HUDEP-2 (cell line): ENCODE results near the gene ECI1.

ENCODE experiments used
- DNase-seq, 76 experiments: peaks; one replicate each; lab custom pipeline; 2025; ENCODE audit not compliant: unreplicated experiment in 76 of 76; lab: John Stamatoyannopoulos, UW

Gene ECI1

DNA sequence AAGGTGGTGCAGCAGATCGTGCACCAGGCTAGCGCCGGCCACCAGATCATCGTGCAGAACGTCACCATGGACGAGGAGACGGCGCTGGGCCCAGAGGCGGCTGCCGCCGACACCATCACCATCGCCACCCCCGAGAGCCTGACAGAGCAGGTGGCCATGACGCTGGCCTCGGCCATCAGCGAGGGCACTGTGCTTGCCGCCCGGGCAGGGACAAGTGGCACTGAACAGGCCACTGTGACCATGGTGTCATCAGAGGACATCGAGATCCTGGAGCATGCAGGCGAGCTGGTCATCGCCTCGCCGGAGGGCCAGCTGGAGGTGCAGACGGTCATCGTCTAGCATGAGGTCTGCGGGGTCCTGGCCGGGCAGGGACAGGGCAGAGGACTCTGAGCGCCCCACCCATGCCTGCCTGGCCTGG, 16.1 kb downstream of the ECI1 start:
- DNase-seq: no peak

DNA sequence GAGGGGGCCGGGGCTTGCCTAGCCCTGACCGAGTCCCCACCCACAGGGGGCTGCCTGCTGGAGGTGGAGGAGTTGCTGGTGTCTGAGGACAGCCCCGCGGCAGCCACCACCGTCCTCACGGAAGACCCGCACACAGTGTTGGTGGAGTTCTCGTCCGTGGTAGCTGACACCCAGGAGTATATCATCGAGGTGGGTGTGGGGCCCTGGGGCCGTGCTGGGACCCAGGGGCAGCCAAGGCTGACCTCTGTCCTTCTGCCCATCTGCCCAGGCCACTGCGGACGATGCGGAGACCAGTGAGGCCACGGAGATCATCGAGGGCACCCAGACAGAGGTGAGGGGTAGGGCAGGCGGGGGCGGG, 16.6 kb downstream of the ECI1 start:
- DNase-seq: no peak

DNA sequence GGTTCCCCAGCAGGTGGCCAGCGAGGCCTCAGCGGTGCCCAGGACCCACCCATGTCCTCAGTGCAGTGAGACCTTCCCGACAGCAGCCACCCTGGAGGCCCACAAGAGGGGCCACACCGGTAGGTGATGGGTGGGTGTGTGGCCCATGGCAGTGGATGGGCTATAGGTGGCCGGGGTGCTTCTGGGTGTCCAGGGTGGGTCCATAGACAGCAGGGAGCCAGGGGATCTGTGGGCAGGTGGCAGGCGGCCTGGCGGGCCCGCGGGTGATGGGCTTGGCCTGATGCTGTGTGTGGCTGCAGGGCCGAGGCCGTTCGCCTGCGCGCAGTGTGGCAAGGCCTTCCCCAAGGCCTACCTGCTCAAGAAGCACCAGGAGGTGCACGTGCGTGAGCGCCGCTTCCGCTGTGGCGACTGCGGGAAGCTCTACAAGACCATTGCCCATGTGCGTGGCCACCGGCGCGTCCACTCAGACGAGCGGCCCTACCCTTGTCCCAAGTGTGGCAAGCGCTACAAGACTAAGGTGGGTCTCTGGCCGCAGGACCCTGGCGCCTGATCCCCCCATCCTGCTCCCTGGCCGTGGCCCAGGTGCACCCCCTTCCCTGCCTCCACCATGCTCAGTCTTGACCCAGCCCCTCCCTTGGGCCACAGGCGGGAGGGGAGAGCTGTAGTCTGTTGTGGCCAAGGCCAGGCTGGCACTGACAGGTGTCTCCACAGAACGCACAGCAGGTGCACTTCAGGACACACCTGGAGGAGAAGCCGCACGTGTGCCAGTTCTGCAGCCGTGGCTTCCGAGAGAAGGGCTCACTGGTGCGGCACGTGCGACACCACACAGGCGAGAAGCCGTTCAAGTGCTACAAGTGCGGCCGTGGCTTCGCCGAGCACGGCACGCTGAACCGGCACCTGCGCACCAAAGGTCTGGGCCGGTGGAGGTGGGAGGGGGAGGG, 17.2 kb downstream of the ECI1 start:
- no peak for DNase-seq

DNA sequence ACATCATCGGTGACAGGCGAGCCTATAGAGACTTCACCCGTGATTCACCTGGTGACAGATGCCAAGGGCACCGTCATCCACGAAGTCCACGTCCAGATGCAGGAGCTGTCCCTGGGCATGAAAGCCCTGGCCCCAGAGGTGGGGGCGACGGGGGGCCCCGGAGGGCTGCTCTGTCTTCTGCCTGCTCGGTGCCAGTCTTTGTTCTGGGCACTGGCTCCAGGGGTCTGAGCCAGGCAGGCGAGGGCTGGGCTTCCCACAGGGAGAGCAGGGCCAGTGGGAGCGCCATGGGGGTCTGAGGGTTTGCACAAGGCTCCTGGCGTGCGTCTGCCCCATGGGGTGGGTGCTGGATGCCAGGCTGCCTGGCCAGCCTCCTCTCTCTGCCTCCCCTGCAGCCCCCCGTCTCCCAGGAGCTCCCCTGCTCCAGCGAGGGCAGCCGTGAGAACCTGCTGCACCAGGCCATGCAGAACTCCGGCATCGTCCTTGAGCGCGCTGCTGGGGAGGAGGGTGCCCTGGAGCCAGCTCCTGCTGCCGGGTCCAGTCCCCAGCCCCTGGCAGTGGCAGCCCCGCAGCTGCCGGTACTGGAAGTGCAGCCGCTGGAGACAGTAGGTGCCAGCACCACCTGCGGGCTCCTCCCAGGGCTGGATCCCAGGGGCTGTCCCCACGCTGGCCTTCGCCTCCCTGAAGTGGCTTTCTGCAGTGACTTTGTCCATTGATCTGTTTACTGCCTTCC, 18.2 kb downstream of the ECI1 start:
- DNase-seq: no peak

DNA sequence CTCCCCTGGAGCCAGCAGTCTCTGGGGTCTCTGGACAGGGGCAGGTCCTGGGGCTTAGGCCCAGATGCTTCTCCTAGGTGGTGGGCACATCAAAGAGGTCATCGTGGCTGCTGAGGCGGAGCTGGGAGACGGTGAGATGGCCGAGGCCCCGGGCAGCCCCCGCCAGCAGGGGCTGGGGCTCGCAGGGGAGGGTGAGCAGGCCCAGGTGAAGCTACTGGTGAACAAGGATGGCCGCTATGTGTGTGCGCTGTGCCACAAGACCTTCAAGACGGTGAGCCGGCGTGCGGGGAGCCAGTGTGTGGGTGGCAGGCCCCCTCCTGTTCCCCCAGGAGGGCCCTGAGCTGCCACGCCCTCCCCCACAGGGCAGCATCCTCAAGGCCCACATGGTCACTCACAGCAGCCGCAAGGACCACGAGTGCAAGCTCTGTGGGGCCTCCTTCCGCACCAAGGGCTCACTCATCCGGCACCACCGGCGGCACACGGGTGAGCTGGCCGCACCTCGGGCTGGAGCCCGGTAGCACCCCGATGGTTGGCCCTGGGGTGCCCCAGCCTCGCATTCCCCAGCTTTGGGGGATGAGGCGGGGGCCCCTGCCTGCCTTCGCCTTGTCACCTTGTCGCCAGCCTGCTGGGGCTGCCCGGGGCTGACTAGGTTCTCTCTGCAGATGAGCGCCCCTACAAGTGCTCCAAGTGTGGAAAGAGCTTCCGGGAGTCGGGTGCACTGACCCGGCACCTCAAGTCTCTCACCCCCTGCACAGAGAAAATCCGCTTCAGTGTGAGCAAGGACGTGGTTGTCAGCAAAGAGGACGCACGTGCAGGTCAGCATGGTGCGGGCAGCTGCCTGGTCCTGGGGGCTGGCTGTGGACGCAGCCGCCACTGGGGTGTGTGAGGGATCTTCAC, 19.0 kb downstream of the ECI1 start:
- DNase-seq: no peak

DNA sequence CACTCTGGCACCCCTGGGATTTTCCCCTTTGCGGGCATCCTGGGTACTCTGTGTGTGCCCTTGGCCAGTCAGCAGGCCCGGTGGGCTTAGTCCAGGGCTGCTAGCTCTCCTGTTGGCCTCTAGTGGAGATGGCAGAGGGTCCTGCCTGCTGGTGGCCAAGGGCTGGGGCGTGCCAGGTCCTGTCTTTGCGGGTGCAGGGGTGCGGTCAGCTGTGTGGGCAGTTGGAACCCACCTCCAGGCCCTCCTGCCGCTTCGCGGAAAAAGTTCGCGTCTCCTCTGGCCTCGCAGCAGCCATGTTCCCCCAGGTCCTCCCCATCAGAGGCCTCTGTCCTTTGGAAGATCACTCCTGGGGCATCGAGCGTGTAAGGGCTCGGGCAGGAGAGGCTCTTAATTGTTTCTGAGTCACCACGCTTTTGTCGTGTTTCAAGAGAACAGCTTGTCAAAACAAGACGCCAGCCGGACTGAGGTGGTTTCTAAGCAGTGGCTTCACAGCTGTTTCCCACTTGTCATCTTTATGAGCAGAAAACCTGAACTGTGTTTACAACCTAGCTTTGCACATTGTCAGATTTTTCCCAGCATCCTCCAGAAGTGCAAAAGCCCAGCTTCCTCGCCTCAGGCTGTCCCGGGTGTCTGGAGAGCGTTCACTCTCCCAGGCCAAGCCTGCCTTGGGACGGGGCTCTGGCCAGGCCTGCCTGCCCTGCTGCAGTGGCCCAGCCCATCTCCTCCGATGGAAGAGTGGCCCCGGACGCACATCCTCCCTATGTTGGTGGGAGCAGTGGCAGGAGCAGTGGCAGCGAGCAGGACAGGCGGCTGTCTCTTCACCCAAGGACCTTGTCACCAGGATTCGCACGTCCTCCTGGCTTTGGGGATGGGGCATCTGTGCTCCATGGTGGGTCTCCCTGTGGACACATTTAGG, 20.1 kb downstream of the ECI1 start:
- no peak for DNase-seq

DNA sequence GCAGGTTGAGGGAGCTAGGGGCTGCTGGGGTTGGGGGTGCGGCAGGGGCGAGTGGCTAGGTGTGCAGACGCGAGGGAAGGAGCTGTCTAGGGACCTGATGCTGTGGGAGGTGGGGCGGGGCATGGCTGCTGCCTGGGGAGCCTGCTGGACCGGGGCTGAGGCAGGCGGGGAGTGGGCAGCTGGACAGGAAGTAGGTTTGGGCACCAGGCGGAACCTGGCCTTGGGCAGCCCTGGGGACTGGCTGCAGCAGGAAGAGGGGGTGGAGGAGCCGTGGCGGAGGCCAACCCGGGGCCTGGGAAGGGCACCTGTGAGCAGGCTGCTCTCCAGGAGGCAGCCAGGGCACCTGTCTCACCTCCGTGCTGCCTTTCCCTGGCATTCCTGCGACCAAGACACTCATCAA, 21.0 kb downstream of the ECI1 start:
- no peak for DNase-seq

DNA sequence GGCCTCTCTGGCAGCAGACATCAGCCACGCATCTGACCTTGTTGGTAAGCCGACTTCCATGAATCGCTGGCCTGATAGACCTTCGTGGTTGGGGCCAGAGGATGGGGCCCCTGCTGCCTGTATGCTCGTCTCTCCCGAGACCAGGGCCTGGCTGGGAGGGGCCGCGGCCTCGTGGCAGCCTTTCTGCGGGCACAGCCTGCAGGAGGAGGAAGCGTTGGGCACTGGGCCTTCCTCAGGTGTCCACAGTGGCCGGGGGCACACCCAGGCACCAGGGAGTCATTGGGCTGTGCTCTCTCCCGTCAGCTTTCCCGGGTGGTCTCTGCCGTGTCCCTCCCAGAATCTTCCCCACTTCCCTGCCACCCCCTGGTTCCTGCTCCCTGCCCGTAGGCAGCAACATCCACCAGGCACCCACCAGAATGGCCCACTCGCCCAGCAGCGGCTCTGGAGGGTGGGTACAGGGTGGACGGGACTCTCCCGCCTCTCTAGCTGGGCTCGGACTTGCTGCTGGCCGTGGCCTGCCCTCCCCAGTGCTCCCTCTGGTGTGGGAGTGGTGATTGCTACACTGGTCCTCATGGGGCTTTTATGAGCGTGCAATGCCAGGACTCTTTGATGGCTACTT, 21.6 kb downstream of the ECI1 start:
- no peak for DNase-seq

DNA sequence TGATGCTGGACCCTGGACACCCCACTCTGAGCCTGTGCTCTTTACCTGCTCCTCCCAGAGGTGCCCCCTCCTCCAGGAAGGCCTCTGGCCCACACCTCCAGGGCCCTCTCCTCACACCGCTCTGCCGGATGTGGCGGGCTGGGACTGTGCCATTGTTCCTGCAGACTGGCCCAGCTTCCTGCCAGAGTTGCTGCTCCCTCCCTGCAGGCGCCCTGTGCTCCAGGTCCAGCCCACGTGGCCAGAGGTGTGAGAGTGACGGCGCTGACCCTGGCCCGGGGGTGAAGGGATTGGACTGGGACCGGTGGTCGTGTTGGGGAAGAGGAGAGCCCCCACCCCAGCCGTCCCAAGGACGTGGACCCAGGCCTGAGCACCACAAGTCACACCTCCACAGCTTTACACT, 22.3 kb downstream of the ECI1 start:
- no peak for DNase-seq

DNA sequence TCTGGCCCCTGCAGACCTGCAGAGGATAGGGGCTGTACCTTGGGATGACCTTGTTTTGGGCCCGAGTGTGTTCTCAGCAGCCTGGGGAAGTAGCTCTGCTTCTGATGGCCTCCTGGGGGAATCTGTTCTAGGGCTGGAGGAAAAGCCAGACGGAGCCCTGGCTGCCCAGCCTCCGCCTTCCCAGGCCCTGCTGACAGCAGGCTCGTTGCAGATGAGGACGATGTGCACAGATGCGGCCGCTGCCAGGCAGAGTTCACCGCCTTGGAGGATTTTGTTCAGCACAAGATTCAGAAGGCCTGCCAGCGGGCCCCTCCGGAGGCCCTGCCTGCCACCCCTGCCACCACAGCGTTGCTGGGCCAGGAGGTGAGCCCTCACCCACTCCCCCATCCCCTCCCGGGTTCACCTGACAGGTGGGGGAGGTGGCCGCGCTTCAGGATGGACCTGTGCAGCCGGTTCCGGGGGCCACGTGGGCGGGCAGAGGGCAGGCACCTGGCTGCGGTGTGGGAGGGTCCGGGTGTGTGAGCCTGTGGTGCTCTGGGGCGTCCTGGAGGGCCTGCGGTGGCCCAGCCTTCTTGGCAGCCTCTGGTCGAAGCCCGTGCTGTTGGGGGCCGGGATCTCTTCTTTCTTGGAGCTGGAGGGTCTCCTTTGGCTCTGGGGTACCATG, 23.1 kb downstream of the ECI1 start:
- no peak for DNase-seq

DNA sequence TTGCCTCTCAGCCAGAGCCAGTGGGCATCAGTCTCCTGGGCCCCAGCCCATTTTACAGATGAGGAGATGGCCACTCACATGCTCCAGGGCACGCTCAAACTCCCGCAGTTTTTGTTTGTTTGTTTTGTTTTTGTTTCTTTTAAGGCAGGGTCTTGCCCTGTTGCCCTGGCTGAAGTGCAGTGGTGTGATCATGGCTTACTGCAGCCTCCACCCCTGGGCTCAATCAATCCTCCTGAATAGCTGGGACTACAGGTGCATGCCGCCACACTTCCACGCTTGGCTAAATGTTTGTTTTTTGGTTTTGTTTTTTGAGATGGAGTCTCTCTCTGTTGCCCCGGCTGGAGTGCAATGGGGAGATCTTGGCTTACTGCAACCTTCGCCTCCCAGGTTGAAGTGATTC, 24.5 kb downstream of the ECI1 start:
- no peak for DNase-seq

DNA sequence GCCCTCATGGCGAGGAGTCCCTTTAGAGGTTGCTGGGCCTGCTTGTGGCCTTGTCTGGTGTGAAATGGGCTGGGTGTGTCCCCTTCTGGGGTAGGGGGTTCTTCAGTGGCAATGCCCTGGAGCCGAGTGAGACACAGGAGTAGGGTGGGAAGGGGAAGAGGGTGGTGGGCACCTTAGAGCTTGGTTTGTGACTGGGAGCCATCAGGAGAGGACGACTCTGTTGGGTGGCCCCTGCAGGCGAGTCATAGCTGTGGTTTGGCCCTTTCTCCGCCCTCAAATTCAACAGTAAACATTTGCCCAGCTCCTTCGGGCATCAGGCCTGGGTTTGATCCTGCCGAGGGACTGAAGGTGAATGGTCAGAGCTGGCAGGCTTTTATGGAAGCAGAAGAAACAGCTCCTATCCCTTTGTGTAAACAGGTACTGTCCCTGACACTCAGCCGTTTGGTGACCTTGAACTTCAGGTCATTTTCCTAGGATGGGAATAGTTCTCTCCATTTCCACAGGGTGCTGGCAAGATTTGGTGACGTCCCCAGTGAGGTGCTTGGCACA, 25.1 kb downstream of the ECI1 start:
- DNase-seq: peak in 2 of 76 experiments; percentile 5 to 20

DNA sequence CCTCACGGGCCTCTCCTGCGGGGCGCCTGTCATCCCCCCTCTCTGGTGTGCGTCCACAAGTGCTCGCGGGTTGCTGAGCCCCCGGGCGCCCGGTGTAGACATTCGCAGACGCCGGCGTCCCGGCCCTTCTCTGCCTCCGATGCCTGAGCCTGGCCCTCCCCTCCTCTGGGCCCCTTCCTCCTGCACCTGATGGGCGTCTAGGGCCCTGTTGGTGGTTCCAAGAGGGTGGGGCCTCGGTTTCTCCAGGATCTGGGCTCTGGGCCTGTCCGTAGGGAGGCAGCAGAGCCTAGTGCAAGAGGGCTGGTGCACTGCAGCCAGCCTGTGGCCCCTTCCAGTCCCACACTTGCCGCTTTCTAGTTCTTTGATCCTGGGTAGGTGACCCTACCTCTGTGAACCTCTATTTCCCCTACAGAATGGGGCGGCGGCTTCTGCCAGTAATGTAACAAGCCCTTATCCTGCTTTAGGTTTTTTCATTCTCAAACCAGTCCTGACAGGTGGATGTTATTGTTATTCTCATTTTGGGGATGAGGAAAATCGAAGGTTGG, 27.4 kb downstream of the ECI1 start:
- DNase-seq: peak in 40 of 76 experiments; percentile 5 to 50 (median 32)

DNA sequence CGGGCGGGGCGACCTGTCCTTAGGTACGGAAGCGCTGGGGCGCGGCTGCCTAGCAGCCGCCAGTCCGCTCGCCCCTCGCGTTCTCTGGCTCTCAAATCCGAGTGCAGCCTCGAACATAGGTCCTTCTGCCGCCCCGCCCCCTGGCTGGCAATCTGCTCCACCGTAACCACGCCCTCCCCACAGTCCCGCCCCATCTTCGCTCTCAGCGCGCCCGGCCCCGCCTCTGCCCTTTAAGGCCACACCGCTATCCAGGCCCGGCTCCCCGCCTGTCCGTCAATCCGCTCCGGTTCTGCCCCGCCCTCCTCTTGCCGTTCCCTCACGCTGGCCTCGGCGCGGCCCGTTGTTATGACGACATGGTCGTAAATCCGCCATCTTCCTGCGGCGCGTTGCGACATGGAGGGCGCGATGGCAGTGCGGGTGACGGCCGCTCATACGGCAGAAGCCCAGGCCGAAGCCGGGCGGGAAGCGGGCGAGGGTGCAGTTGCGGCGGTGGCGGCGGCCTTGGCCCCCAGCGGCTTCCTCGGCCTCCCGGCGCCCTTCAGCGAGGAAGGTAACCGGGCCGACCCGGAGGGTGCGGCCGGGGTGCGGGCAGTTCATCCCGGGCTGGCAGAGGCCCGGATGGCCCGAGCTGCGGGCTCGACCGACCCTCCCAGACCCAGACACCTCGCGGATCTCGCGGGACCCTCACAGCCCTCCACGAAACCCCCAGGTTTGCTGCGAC, 28.0 kb downstream of the ECI1 start, which contains the start of gene E4F1:
TSS of gene E4F1 (plus strand) at position 371 of the 721 bp plus-strand sequence. CDS start at position 394, 23 bp downstream.
- DNase-seq: peak in 75 of 76 experiments; percentile 56 to 100 (median 99)

DNA sequence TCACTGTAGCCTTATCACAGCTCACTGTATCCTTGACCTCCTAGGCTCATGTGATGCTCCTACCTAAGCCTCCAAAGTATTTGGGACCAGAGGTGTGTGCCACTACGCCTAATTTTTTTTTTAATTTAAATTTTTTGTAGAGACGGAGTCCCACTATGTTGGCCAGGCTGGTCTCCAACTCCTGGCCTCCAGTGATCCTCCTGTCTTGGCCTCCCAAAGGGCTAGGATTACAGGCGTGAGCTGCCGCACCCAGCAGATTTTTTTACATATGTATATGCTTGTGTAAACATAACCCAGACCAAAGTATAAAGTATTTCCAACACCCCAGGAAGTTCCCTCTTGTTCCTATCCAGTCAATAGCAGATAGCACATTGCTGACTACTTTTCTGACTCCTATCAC, 35.1 kb downstream of the ECI1 start:
- no peak for DNase-seq

DNA sequence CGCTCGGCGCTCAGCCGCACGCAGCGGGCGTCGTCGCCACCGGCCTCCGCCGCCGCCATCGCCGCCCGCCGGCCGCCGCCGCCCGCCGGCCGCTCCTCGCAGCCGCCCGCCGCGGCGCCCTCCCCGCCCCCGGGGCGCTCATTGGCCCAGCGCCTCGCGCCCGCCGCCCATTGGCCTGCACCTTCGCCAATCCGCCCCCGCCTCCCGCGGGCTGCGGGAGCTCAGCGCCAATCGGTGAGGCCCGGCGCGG, 36.7 kb downstream of the ECI1 start, which contains the start of gene PGP:
TSS of gene PGP (minus strand) at position 122 of the 250 bp plus-strand sequence. CDS start at position 59, 63 bp downstream.
- DNase-seq: no peak

DNA sequence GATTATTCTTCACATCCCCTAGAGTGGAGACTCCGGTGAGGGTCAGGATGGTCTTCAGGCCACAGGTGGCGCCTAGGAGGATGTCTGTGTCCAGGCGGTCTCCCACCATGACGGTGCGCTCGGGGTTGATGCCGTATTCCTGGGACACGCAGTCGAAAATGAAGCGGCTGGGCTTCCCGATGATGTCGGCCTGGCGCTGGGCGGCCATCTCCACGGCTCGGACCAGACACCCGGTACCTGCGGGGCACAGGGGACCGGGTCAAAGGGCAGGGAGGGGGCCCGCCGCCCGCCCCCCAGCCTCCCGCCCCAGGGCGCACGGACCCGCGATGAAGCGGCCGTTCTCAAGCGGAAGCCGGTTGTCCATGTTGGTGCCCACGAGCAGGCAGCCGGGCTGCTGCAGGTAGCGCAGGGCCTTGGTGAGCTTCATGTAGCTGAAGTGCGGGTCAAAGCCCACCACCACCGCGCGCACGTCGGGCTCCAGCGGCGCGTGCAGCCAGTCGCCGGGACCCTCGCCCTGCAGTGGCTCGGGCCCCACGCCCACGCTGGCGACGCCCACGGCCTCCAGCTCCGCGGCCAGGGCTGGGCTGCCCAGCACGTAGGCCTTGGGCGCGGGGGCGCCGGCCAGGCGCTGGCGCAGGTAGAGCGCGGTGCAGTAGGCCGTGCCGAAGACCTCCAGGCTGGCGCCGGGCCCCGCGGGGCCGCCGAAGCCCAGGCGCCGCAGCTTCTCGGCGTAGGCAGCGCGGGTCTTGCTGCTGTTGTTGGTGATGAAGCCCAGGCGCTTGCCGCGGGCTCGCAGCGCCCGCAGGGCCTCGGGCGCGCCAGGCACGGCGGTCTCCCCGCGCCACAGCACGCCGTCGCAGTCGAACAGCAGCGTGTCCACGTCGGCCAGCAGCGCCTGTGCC, 37.3 kb downstream of the ECI1 start:
- peak in 2 of 76 experiments; percentile 13 to 52 for DNase-seq
